ENCODE measurements around the gene ZNF341.

- TF ChIP-seq SP2 (IDR thresholded peaks at IDR 0.05; ENCODE audit: low read length): no peak
- no peak for TF ChIP-seq EZH2 (IDR thresholded peaks at IDR 0.05; ENCODE audit: low read depth, low read length, severe bottlenecking)
- no peak for TF ChIP-seq CTCF (IDR thresholded peaks at IDR 0.05; ENCODE audit: control extremely low read depth in 1 of 3, insufficient read depth in 1 of 3, low read depth in 1 of 3, low read length in 3 of 3)
- TF ChIP-seq POLR2A (IDR thresholded peaks at IDR 0.05; ENCODE audit: control extremely low read depth in 1 of 2, low read depth in 2 of 2, low read length in 2 of 2): no peak
- TF ChIP-seq TBP (IDR thresholded peaks at IDR 0.05; ENCODE audit: low read depth, low read length): no peak
- no peak for TF ChIP-seq POU5F1 (IDR thresholded peaks at IDR 0.05; ENCODE audit: low read depth, low read length)
- no peak for TF ChIP-seq CEBPB (IDR thresholded peaks at IDR 0.05; ENCODE audit: low read depth, low read length)
- no peak for TF ChIP-seq POLR2AphosphoS5 (IDR thresholded peaks at IDR 0.05; ENCODE audit: low read depth, low read length)
- no peak for TF ChIP-seq ATF3 (IDR thresholded peaks at IDR 0.05; ENCODE audit: insufficient read depth, low read depth, low read length)
- no peak for TF ChIP-seq ASH2L (IDR thresholded peaks at IDR 0.05; ENCODE audit: low read length)
Observed at GRCh38 chr20:33739493-33739892, 7.7 kb downstream of the ZNF341 start.

Data from H1 (cell line).